Activated T-helper 1 cell treated with Interleukin-2 at 50 U/mL for 16 hours (primary cell): Measurements from ENCODE around the gene UGT1A7.

Experiments used
- DNase-seq: peaks from one replicate; pipeline ENCODE4 v3.0.0-alpha.2; 2020; ENCODE audit warnings: low read depth

UGT1A7 gene

GRCh38 chr2:233818639-233819621 lies 137.2 kb downstream of the UGT1A7 start:
- DNase-seq = no peak

GRCh38 chr2:233819884-233820773 lies 138.4 kb downstream of the UGT1A7 start:
- DNase-seq = no peak

- no peak for DNase-seq
Measured at GRCh38 chr2:233820774-233821105, 139.0 kb downstream of the UGT1A7 start.

- no peak for DNase-seq
Measured at GRCh38 chr2:233821196-233821595, 139.5 kb downstream of the UGT1A7 start.

DNA sequence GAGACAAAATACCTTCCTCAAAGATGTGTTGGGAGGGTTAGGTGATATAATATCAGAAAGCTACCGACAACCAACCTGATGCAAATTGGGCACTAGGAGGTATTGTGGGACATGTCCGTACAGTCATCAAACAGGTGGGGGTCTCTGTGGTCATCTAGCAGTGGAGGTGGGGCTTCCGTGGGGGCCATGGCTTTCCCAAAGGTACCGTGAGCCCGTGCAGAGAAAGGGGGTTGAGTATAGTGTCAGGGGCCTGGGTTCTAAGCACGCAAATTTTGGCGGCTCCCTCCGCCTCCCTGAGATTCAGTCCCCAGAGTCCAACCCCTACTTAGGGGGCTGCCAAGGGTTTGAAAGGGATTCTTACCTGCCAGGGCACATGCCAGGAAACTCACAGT lies 140.0 kb downstream of the UGT1A7 start:
- no peak for DNase-seq

- DNase-seq = no peak
Measured at GRCh38 chr2:233822101-233822771, 140.5 kb downstream of the UGT1A7 start.
